ENCODE data around the gene AZU1. TPM values are rescaled to one million over a fixed set of nuclear protein-coding genes. Genes with fewer than 3 reads are reported as not detected.

Gene AZU1
- polyA plus RNA-seq, 3 donors, result 2.7 to 5.7 (median 4.3) TPM

DNA sequence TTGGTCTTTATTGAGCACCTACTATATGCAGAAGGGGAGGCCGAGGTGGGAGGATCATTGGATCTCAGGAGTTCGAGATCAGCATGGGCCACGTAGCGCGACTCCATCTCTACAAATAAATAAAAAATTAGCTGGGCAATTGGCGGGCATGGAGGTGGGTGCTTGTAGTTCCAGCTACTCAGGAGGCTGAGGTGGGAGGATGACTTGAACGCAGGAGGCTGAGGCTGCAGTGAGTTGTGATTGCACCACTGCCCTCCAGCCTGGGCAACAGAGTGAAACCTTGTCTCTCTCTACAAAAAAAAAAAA lies 35.6 kb downstream of the AZU1 start:
- intact Hi-C loops (cut with micrococcal nuclease), result loop anchor here (2.0 to 10.0 kb wide), 4 partner anchors 58 to 382 kb away; partner anchors contain the start of genes ATP5F1D (in 1 of the 2), MIDN (in 1 of the 2) and WDR18 (in 1 of the 2)
- H3K4me3 Mint-ChIP-seq, result peak overlapping the region; percentile 81 to 88
- H3K79me2 ChIP-seq (ENCODE audit: insufficient read depth, low read length), result peaks cover 11% of the 10 kb centered on the region
- no peak overlapping the region for H3K9ac ChIP-seq (ENCODE audit: insufficient read depth, low read length, poor library complexity, severe bottlenecking)
- H3K27ac ChIP-seq (ENCODE audit: low read depth in 1 of 2, low read length in 2 of 2), result peak overlapping the region; percentile 66 to 70
- peaks cover 5 to 6% of the 10 kb centered on the region in 2 donors for H3K36me3 ChIP-seq (replicated peaks in 1 of 2; ENCODE audit: control insufficient read depth in 1 of 2, insufficient read depth in 2 of 2, low read length in 2 of 2)
- peaks cover 66% of the 10 kb centered on the region for H4K20me1 ChIP-seq (ENCODE audit: insufficient read depth, low read length)
- peak overlapping the region in 2 of 3 experiments; percentile 16 to 72 for H3K4me3 ChIP-seq (replicated peaks in 1 of 3; ENCODE audit: low read depth in 2 of 3, low read length in 3 of 3)
- H3K36me3 Mint-ChIP-seq, result peaks cover 10 to 19% of the 10 kb centered on the region in 2 donors
- H3K4me2 ChIP-seq (replicated peaks; ENCODE audit: extremely low read depth, low read length, poor library complexity, severe bottlenecking), result peak overlapping the region; percentile 82
- H2AFZ ChIP-seq (ENCODE audit: insufficient read depth, low read depth, low read length, poor library complexity, severe bottlenecking), result no peak overlapping the region
- H3K27ac Mint-ChIP-seq, result peak overlapping the region; percentile 89 to 98 (median 96)
- no CpG with 5 or more reads among the region's 7 CpGs for WGBS (ENCODE audit: insufficient coverage)
- no peaks in the 10 kb centered on the region for H3K9me3 ChIP-seq (replicated peaks in 1 of 2; ENCODE audit: control insufficient read depth in 1 of 2, insufficient read depth in 1 of 2, low read length in 2 of 2)
- H3K27me3 ChIP-seq (ENCODE audit: control insufficient read depth in 2 of 2, insufficient read depth in 2 of 2, low read length in 2 of 2), result peaks cover 0 to 11% of the 10 kb centered on the region in 2 donors
- DNase-seq, result no peak
- peaks cover 34% of the 10 kb centered on the region for H3K4me1 Mint-ChIP-seq
- peaks cover 0 to 2% (median 0%) of the 10 kb centered on the region in 7 donors for H3K9me3 Mint-ChIP-seq
- TF ChIP-seq, protein P1, sequence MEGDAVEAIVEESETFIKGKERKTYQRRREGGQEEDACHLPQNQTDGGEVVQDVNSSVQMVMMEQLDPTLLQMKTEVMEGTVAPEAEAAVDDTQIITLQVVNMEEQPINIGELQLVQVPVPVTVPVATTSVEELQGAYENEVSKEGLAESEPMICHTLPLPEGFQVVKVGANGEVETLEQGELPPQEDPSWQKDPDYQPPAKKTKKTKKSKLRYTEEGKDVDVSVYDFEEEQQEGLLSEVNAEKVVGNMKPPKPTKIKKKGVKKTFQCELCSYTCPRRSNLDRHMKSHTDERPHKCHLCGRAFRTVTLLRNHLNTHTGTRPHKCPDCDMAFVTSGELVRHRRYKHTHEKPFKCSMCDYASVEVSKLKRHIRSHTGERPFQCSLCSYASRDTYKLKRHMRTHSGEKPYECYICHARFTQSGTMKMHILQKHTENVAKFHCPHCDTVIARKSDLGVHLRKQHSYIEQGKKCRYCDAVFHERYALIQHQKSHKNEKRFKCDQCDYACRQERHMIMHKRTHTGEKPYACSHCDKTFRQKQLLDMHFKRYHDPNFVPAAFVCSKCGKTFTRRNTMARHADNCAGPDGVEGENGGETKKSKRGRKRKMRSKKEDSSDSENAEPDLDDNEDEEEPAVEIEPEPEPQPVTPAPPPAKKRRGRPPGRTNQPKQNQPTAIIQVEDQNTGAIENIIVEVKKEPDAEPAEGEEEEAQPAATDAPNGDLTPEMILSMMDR (IDR thresholded peaks at IDR 0.05), result no peak
- peaks cover 0 to 2% (median 0%) of the 10 kb centered on the region in 3 donors for H3K27me3 Mint-ChIP-seq (ENCODE audit: low read depth in 3 of 3)
- peaks cover 46 to 60% of the 10 kb centered on the region in 2 donors for H3K4me1 ChIP-seq (ENCODE audit: control insufficient read depth in 1 of 2, insufficient read depth in 2 of 2, low read length in 2 of 2)

DNA sequence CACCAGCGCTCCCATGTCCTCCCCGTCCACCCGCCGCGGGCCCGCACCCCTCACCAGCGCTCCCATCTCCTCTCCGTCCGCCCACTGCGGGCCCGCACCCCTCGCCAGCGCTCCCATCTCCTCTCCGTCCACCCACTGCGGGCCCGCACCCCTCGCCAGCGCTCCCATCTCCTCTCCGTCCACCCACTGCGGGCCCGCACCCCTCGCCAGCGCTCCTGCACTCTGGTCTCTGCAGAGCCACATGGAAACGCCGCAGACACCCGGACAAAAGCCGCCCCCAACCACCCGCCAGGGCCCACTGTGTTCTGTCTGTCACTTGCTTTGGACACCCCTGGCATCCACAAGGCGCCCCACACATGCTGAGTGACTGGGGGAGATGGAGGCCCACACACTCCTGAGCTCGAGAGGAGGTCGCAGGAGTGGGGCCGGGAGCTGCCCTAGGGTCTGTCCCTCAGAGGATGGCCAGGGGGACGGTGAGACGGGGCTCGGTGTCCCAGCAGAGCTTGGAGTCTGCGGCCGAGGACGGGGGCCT lies 39.2 kb downstream of the AZU1 start:
- Mint-ChIP-seq H3K4me1 (peaks cover 18% of the 10 kb centered on the region), H3K27me3 (ENCODE audit: low read depth in 3 of 3) (peaks cover 0 to 5% (median 2%) of the 10 kb centered on the region in 3 donors), H3K27ac (no peak overlapping the region), H3K36me3 (peaks cover 29 to 44% of the 10 kb centered on the region in 2 donors), H3K9me3 (peaks cover 0 to 2% (median 0%) of the 10 kb centered on the region in 7 donors), H3K4me3 (no peak overlapping the region)
- H4K20me1 ChIP-seq (ENCODE audit: insufficient read depth, low read length), result peaks cover 77% of the 10 kb centered on the region
- no peak overlapping the region for H3K4me3 ChIP-seq (replicated peaks in 1 of 3; ENCODE audit: low read depth in 2 of 3, low read length in 3 of 3)
- TF ChIP-seq, protein P1 (IDR thresholded peaks at IDR 0.05), result no peak
- H3K4me2 ChIP-seq (replicated peaks; ENCODE audit: extremely low read depth, low read length, poor library complexity, severe bottlenecking), result no peak overlapping the region
- no peak overlapping the region for H3K9ac ChIP-seq (ENCODE audit: insufficient read depth, low read length, poor library complexity, severe bottlenecking)
- H2AFZ ChIP-seq (ENCODE audit: insufficient read depth, low read depth, low read length, poor library complexity, severe bottlenecking), result no peak overlapping the region
- H3K27me3 ChIP-seq (ENCODE audit: control insufficient read depth in 2 of 2, insufficient read depth in 2 of 2, low read length in 2 of 2), result peaks cover 0 to 11% of the 10 kb centered on the region in 2 donors
- peaks cover 20 to 25% of the 10 kb centered on the region in 2 donors for H3K4me1 ChIP-seq (ENCODE audit: control insufficient read depth in 1 of 2, insufficient read depth in 2 of 2, low read length in 2 of 2)
- H3K27ac ChIP-seq (ENCODE audit: low read depth in 1 of 2, low read length in 2 of 2), result no peak overlapping the region
- H3K36me3 ChIP-seq (replicated peaks in 1 of 2; ENCODE audit: control insufficient read depth in 1 of 2, insufficient read depth in 2 of 2, low read length in 2 of 2), result peaks cover 10 to 18% of the 10 kb centered on the region in 2 donors
- H3K9me3 ChIP-seq (replicated peaks in 1 of 2; ENCODE audit: control insufficient read depth in 1 of 2, insufficient read depth in 1 of 2, low read length in 2 of 2), result no peaks in the 10 kb centered on the region
- DNase-seq, result no peak
- intact Hi-C loops (cut with micrococcal nuclease), result loop anchor here in 1 of 2 donors (10.0 kb wide), 1 partner anchor 378 kb away; the partner anchor contains the start of genes ATP5F1D and MIDN
- H3K79me2 ChIP-seq (ENCODE audit: insufficient read depth, low read length), result no peaks in the 10 kb centered on the region
- WGBS (ENCODE audit: insufficient coverage), result 97% methylated on average over 7 of the region's 38 CpGs
